GM12874 (cell line): ENCODE results near the gene RNF227.

Source experiments
- TF ChIP-seq, protein P1 (sequence below): IDR thresholded peaks from 2 replicates; pipeline ENCODE4 v1.5.1; 2011; ENCODE audit warnings: low read depth, mild to moderate bottlenecking, control low read depth, low read length, moderate library complexity; ENCODE audit not compliant: insufficient read depth

RNF227 gene

DNA sequence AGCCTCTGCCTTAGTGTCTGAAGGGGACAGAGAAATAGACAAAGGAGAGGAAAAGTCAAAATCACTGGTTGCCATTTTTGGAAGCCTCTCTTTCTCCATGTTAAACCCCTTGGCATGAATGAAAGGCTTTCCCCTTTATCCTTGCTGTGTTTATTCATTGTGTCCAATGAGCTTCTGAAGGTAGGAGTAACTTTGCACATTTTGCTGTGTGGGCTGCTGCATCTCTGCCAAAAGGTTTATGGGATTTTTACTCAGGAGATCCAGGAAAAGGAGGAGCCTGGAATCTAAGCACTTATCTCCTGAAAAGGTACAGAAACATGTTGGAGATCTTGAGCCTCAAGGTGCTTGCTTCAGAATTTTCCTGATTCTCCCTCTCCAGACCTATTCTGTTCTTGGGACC, 19.8 kb upstream of the RNF227 start:
- TF ChIP-seq, protein P1, sequence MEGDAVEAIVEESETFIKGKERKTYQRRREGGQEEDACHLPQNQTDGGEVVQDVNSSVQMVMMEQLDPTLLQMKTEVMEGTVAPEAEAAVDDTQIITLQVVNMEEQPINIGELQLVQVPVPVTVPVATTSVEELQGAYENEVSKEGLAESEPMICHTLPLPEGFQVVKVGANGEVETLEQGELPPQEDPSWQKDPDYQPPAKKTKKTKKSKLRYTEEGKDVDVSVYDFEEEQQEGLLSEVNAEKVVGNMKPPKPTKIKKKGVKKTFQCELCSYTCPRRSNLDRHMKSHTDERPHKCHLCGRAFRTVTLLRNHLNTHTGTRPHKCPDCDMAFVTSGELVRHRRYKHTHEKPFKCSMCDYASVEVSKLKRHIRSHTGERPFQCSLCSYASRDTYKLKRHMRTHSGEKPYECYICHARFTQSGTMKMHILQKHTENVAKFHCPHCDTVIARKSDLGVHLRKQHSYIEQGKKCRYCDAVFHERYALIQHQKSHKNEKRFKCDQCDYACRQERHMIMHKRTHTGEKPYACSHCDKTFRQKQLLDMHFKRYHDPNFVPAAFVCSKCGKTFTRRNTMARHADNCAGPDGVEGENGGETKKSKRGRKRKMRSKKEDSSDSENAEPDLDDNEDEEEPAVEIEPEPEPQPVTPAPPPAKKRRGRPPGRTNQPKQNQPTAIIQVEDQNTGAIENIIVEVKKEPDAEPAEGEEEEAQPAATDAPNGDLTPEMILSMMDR = no peak

DNA sequence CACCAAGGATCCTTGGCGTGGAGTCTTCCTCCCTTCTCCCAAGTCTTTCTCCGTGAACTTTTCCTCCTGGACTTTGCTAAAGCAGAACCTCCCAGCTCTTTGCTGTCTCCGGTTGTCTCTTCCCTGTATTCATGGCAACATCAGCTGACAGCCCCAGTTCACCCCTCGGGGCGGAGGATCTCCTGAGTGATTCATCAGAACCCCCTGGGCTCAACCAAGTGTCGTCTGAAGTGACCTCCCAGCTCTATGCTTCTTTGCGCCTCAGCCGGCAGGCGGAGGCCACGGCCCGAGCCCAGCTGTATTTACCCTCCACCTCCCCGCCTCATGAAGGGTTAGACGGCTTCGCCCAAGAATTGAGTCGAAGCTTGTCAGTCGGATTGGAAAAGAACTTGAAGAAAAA, 16.9 kb upstream of the RNF227 start:
- TF ChIP-seq, protein P1 = peak; percentile 15; the same call in 1 of the 2 replicates

DNA sequence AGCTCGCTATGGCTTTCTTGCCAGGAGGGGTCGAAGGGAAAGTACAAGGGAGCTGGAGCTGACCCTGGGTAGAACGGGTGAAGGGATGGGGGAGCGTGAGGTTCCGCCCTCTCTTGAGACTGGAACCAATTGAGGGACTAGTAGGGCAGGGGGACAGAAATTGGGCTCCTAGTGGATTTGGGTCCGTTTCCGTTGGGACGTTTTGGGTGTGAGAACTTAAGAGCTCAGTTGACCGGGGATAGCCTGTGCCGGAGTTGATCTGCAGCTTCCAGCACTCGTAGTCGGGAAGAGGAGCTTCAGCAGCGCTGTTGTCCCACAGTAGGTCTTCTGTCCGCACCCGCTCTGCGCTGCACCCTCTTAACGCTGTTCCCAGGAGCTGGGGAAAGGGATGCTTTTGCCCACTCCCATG, 16.4 kb upstream of the RNF227 start:
- TF ChIP-seq, protein P1 = no peak

DNA sequence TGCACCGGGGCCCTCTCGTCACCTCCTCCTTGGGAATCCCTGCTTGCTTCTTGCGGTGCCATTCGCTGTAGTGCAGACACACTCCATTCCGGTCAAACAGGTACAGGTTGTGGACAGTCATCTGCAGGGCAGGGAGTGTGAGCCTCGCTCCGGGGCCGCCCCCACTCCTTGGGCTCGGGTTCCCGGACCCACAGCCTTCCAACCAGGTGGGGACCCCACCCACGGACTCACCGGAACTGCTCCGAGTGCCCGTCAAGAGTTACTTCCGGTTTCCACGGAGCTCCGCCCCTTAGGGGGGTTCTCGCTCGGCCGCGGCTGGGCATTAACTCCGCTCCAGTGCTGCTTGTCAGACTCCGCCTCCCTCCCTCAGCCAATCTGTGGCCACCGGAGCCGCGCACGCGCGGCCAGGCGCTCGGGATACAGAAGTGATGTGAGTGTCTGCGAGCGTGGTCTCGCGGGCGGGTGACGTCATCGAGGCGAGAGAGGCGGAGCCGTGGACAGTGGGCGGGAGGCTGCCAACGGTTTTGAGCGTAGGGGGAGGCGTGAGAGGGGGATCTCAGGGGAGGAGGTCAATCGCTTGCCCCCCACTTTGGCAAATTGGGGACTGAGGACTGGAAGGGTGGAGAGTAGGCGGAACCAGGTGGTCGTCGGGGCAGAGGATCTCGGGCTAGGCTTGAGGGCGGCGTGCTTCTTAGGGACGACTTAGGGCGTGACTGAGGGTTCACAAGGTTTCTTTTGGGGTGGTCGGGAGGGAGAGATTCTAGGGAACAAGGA, 15.8 kb upstream of the RNF227 start, which contains the start of the genes CNTROB and TRAPPC1:
Gene CNTROB, plus strand, starts transcription at position 498 of the 774 bp plus-strand sequence. CDS start 874 bp downstream, outside the sequence.
Gene TRAPPC1, minus strand, starts transcription at position 238 of the 774 bp plus-strand sequence. Its CDS starts 117 bp downstream, at position 121.
- TF ChIP-seq, protein P1 = no peak

DNA sequence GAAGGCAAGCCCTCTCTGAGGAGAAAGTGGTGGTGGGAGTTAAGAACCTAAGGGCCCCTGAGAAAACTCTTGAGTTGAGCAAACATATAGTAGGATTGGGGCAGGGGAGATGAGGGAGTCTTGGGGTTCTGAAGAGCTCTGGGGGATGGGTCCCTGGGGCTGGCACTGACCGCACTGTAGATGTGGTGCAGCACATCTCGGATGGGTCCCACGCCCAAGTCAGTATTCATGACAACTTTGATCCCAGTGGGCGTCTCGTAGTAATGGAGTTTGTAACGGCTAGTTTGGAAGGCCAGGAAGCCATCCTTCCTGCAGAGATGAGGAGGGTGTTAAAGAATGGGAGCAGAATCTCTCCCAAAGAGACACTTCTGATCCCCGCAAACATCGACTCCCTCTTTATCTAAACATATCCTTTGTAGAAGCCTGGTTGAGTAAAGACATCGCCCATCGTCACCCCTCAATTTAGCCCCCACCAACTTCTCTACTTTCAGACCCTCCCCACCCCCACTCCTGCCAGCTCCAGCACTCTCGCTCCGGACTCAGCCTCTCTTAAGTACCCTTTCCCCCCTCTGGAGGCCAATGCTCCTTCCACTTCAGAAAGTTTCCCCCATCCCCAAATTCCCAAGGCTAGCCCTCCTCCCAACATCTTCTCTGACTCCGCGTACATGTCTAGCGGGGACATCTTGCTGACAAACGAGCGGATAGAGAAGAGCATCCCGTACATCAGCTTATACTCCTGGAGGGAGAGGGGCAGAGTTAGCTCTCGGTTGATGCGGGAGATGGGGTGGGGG, 14.9 kb upstream of the RNF227 start:
- TF ChIP-seq, protein P1 = no peak

DNA sequence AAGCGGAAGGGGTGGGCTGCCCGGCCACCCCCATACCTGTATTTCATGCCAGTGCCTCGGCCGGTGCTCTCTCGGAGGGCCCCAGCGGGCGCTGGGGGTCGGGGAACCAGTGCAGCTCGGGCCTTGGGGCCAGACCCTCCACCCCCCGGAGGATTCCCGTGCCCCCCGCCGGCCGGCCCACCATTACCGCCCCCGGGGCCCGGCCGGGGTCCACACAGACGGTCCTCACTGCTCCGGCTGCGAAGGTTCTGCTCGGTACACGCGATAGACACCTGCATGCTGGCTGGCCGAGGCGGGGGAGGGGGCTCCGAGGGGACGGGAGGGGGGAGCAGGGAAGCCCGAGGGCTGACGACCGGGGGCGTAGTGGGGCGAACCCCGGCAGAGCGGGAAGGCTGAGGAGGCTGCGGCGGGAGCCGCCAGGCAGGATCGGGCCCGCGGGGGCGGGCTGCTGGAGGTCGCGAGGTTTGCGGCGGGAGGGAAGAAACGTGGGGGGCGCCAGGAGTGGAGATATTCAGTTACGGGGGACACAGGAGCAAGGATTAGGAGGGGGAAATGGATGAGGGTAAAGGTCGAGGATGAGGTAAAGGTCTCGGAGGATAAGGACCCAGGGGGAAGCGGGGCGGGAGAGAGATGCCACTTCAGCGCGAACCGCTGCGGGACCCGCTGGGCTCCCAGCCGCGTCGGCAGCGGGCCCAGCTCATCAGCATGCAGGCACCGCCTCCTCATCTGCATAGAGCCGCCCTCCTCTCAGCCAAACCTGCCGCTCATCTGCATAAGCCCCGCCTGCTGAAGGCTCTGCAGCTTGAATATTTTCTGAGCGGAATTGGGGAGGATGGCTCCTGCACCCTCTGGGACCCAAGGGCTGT, 13.3 kb upstream of the RNF227 start, which contains the start of gene KCNAB3:
Gene KCNAB3, minus strand, starts transcription at position 699 of the 866 bp plus-strand sequence. Its CDS starts 421 bp downstream, at position 278.
- TF ChIP-seq, protein P1 = no peak
